ENCODE data around the gene ADCK2.

- TF ChIP-seq TCF12 (IDR thresholded peaks at IDR 0.05; ENCODE audit: low read depth): no peak
- TF ChIP-seq CEBPB (IDR thresholded peaks at IDR 0.05): no peak
- no peak for TF ChIP-seq EP300 (IDR thresholded peaks at IDR 0.05; ENCODE audit: borderline replicate concordance)
- TF ChIP-seq CREB1 (IDR thresholded peaks at IDR 0.05; ENCODE audit: low read depth): no peak
- TF ChIP-seq RAD21 (IDR thresholded peaks at IDR 0.05; ENCODE audit: low read depth): no peak
- no peak for TF ChIP-seq REST (IDR thresholded peaks at IDR 0.05; ENCODE audit: low read depth)
- no peak for TF ChIP-seq TAF1 (IDR thresholded peaks at IDR 0.05; ENCODE audit: low read depth)
- TF ChIP-seq MAX (IDR thresholded peaks at IDR 0.05): no peak
- TF ChIP-seq YY1 (IDR thresholded peaks at IDR 0.05; ENCODE audit: low read depth): no peak
- no peak for TF ChIP-seq TEAD4 (IDR thresholded peaks at IDR 0.05)
- no peak for TF ChIP-seq NFIC (IDR thresholded peaks at IDR 0.05)
- TF ChIP-seq EGR1 (IDR thresholded peaks at IDR 0.05): no peak
- no peak for TF ChIP-seq USF1 (IDR thresholded peaks at IDR 0.05)
- no peak for TF ChIP-seq FOXM1 (IDR thresholded peaks at IDR 0.05; ENCODE audit: borderline replicate concordance, low read depth)
These were observed 18.8 kb downstream of the ADCK2 start for GRCh38 chr7:140691376-140692045.
